ENCODE data around the gene DERA.

The DERA gene

GRCh38 chr12:16030744-16031143, 119.6 kb downstream of the DERA start:
- Histone ChIP-seq H3K9me3 (ENCODE audit: insufficient read depth, low read length) (no peaks in the 10 kb centered on the region), H3K36me3 (ENCODE audit: insufficient read depth, insufficient read length, low read length) (peaks cover 3% of the 10 kb centered on the region), H3K9ac (ENCODE audit: insufficient read length, low read depth) (no peak overlapping the region), H3K4me3 (ENCODE audit: insufficient read length, low read depth) (no peak overlapping the region), H3K4me1 (ENCODE audit: insufficient read depth, insufficient read length) (no peaks in the 10 kb centered on the region), H3K27me3 (ENCODE audit: insufficient read depth, insufficient read length) (no peaks in the 10 kb centered on the region)
- TF ChIP-seq ZNF274 (IDR thresholded peaks at IDR 0.05; ENCODE audit: low read depth, low read length) (no peak), SUZ12 (IDR thresholded peaks at IDR 0.05; ENCODE audit: extremely low read depth, insufficient read depth, insufficient read length) (no peak), YY1 (IDR thresholded peaks at IDR 0.05; ENCODE audit: insufficient read depth, insufficient read length) (no peak)
- DNase-seq (ENCODE audit: low read depth, low spot score), result no peak

GRCh38 chr12:16034136-16034817, 123.1 kb downstream of the DERA start:
- no peaks in the 10 kb centered on the region for H3K27me3 ChIP-seq (ENCODE audit: insufficient read depth, insufficient read length)
- peaks cover 13% of the 10 kb centered on the region for H3K36me3 ChIP-seq (ENCODE audit: insufficient read depth, insufficient read length, low read length)
- no peak for DNase-seq (ENCODE audit: low read depth, low spot score)

GRCh38 chr12:16036073-16036472, 124.9 kb downstream of the DERA start:
- Histone ChIP-seq H3K27me3 (ENCODE audit: insufficient read depth, insufficient read length) (no peaks in the 10 kb centered on the region), H3K9me3 (ENCODE audit: insufficient read depth, low read length) (no peaks in the 10 kb centered on the region), H3K36me3 (ENCODE audit: insufficient read depth, insufficient read length, low read length) (peaks cover 13% of the 10 kb centered on the region), H3K9ac (ENCODE audit: insufficient read length, low read depth) (no peak overlapping the region), H3K4me1 (ENCODE audit: insufficient read depth, insufficient read length) (no peaks in the 10 kb centered on the region), H3K4me3 (ENCODE audit: insufficient read length, low read depth) (no peak overlapping the region)
- peak; percentile 15 for DNase-seq (ENCODE audit: low read depth, low spot score)
- TF ChIP-seq SUZ12 (IDR thresholded peaks at IDR 0.05; ENCODE audit: extremely low read depth, insufficient read depth, insufficient read length) (no peak), ZNF274 (IDR thresholded peaks at IDR 0.05; ENCODE audit: low read depth, low read length) (no peak), YY1 (IDR thresholded peaks at IDR 0.05; ENCODE audit: insufficient read depth, insufficient read length) (no peak)

More at GRCh38 chr12:16034136-16034817, 123.1 kb downstream of the DERA start:
- TF ChIP-seq YY1 (IDR thresholded peaks at IDR 0.05; ENCODE audit: insufficient read depth, insufficient read length), result no peak
- Histone ChIP-seq H3K4me3 (ENCODE audit: insufficient read length, low read depth) (no peak overlapping the region), H3K9ac (ENCODE audit: insufficient read length, low read depth) (no peak overlapping the region), H3K4me1 (ENCODE audit: insufficient read depth, insufficient read length) (no peaks in the 10 kb centered on the region), H3K9me3 (ENCODE audit: insufficient read depth, low read length) (no peaks in the 10 kb centered on the region)

- H3K4me3 ChIP-seq (ENCODE audit: insufficient read length, low read depth), result no peak overlapping the region
- H3K4me1 ChIP-seq (ENCODE audit: insufficient read depth, insufficient read length), result no peaks in the 10 kb centered on the region
- H3K9me3 ChIP-seq (ENCODE audit: insufficient read depth, low read length), result no peaks in the 10 kb centered on the region
- DNase-seq (ENCODE audit: low read depth, low spot score), result no peak
- H3K9ac ChIP-seq (ENCODE audit: insufficient read length, low read depth), result no peak overlapping the region
- no peaks in the 10 kb centered on the region for H3K27me3 ChIP-seq (ENCODE audit: insufficient read depth, insufficient read length)
- peaks cover 13% of the 10 kb centered on the region for H3K36me3 ChIP-seq (ENCODE audit: insufficient read depth, insufficient read length, low read length)
- no peak for TF ChIP-seq YY1 (IDR thresholded peaks at IDR 0.05; ENCODE audit: insufficient read depth, insufficient read length)
- TF ChIP-seq SUZ12 (IDR thresholded peaks at IDR 0.05; ENCODE audit: extremely low read depth, insufficient read depth, insufficient read length), result no peak
- TF ChIP-seq ZNF274 (IDR thresholded peaks at IDR 0.05; ENCODE audit: low read depth, low read length), result no peak
These were observed 126.4 kb downstream of the DERA start for GRCh38 chr12:16037533-16037932.

- Histone ChIP-seq H3K4me3 (ENCODE audit: insufficient read length, low read depth) (no peak overlapping the region), H3K9ac (ENCODE audit: insufficient read length, low read depth) (no peak overlapping the region), H3K9me3 (ENCODE audit: insufficient read depth, low read length) (no peaks in the 10 kb centered on the region), H3K36me3 (ENCODE audit: insufficient read depth, insufficient read length, low read length) (peaks cover under 1% of the 10 kb centered on the region), H3K27me3 (ENCODE audit: insufficient read depth, insufficient read length) (no peaks in the 10 kb centered on the region), H3K4me1 (ENCODE audit: insufficient read depth, insufficient read length) (no peaks in the 10 kb centered on the region)
- no peak for DNase-seq (ENCODE audit: low read depth, low spot score)
- TF ChIP-seq ZNF274 (IDR thresholded peaks at IDR 0.05; ENCODE audit: low read depth, low read length) (no peak), YY1 (IDR thresholded peaks at IDR 0.05; ENCODE audit: insufficient read depth, insufficient read length) (no peak), SUZ12 (IDR thresholded peaks at IDR 0.05; ENCODE audit: extremely low read depth, insufficient read depth, insufficient read length) (no peak)
These were observed 132.3 kb downstream of the DERA start for GRCh38 chr12:16043480-16043879.

GRCh38 chr12:16046266-16046665, 135.1 kb downstream of the DERA start:
- no peaks in the 10 kb centered on the region for H3K27me3 ChIP-seq (ENCODE audit: insufficient read depth, insufficient read length)
- no peaks in the 10 kb centered on the region for H3K4me1 ChIP-seq (ENCODE audit: insufficient read depth, insufficient read length)
- H3K9ac ChIP-seq (ENCODE audit: insufficient read length, low read depth), result no peak overlapping the region
- no peak overlapping the region for H3K4me3 ChIP-seq (ENCODE audit: insufficient read length, low read depth)
- TF ChIP-seq YY1 (IDR thresholded peaks at IDR 0.05; ENCODE audit: insufficient read depth, insufficient read length) (no peak), SUZ12 (IDR thresholded peaks at IDR 0.05; ENCODE audit: extremely low read depth, insufficient read depth, insufficient read length) (no peak), ZNF274 (IDR thresholded peaks at IDR 0.05; ENCODE audit: low read depth, low read length) (no peak)
- H3K36me3 ChIP-seq (ENCODE audit: insufficient read depth, insufficient read length, low read length), result no peaks in the 10 kb centered on the region
- no peaks in the 10 kb centered on the region for H3K9me3 ChIP-seq (ENCODE audit: insufficient read depth, low read length)
- DNase-seq (ENCODE audit: low read depth, low spot score), result no peak

GRCh38 chr12:16048511-16048910, 137.4 kb downstream of the DERA start:
- no peak for DNase-seq (ENCODE audit: low read depth, low spot score)
- Histone ChIP-seq H3K4me3 (ENCODE audit: insufficient read length, low read depth) (no peak overlapping the region), H3K27me3 (ENCODE audit: insufficient read depth, insufficient read length) (no peaks in the 10 kb centered on the region), H3K9me3 (ENCODE audit: insufficient read depth, low read length) (no peaks in the 10 kb centered on the region), H3K36me3 (ENCODE audit: insufficient read depth, insufficient read length, low read length) (no peaks in the 10 kb centered on the region), H3K4me1 (ENCODE audit: insufficient read depth, insufficient read length) (no peaks in the 10 kb centered on the region), H3K9ac (ENCODE audit: insufficient read length, low read depth) (no peak overlapping the region)
- no peak for TF ChIP-seq SUZ12 (IDR thresholded peaks at IDR 0.05; ENCODE audit: extremely low read depth, insufficient read depth, insufficient read length)
- no peak for TF ChIP-seq ZNF274 (IDR thresholded peaks at IDR 0.05; ENCODE audit: low read depth, low read length)
- TF ChIP-seq YY1 (IDR thresholded peaks at IDR 0.05; ENCODE audit: insufficient read depth, insufficient read length), result no peak

Measured in NT2/D1 (cell line).